HFFc6 (cell line): Measurements from ENCODE around the gene VAV3. TPM values are rescaled to one million over a fixed set of nuclear protein-coding genes. Genes with fewer than 3 reads are reported as not detected.
A peak's percentile ranks its signal among the peaks of the same experiment; 100 is the strongest.

ENCODE experiments used
- DNase-seq: peaks from one replicate; pipeline ENCODE4 v3.0.0-alpha.2; 2018
- H3K27ac Mint-ChIP-seq: 2 replicates; pipeline ENCODE4 v1.8.0; 2020; ENCODE audit warnings: mild to moderate bottlenecking, mixed read lengths
- H3K27me3 Mint-ChIP-seq: 2 replicates; pipeline ENCODE4 v1.8.0; 2021; ENCODE audit warnings: mild to moderate bottlenecking, moderate library complexity, mixed read lengths; ENCODE audit not compliant: insufficient read depth
- H3K36me3 Mint-ChIP-seq: 2 replicates; pipeline ENCODE4 v1.8.0; 2021; ENCODE audit warnings: low read depth, mixed read lengths
- H3K4me1 Mint-ChIP-seq: 2 replicates; pipeline ENCODE4 v1.8.0; 2020; ENCODE audit warnings: low read depth, mixed read lengths
- H3K4me3 Mint-ChIP-seq: 2 replicates; pipeline ENCODE4 v1.8.0; 2020; ENCODE audit warnings: mild to moderate bottlenecking, moderate library complexity, mixed read lengths
- H3K9me3 Mint-ChIP-seq: 2 replicates; pipeline ENCODE4 v1.8.0; 2020; ENCODE audit warnings: mild to moderate bottlenecking, mixed read lengths
- total RNA-seq, 6 experiments: library from RNA; stranded (reverse); fragmentation: NEBNext Ultra II Directional; extraction: Animal tissue kit (Norgen Biotek cat#: 25700); gene quantifications; 2 replicates in 1 of 6; 3 replicates in 5 of 6; pipeline ENCODE4 v1.2.3, GENCODE V29; 2021
- TF ChIP-seq, protein P1 (sequence below): fragments of 200-600 bp; sonication (generic); IDR thresholded peaks from 2 replicates; pipeline ENCODE4 v1.5.0; 2021; ENCODE audit warnings: antibody characterized with exemption, mild to moderate bottlenecking

Gene VAV3
- total RNA-seq, 6 experiments from 2014 or later, result not detected

DNA sequence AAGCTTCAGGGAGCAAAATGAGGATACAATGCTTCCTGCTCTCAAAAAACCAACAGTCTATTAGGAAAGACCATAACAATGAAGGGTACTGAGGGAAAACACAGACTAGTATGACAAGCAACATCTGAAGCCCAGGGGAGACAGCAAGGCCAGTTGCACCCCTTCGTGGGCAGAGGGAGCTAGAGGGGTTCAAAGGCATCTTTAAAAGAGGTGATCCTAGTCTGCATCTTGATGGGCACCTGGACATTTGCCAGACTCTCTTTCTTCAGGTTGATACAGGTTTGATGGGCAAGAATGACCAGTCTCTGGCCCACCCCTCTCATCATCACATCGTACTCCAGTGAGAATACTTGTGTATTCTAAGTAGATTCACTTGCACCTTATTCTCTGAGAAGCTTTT, 177.7 kb downstream of the VAV3 start:
- Mint-ChIP-seq H3K36me3 (no peaks in the 10 kb centered on the region), H3K27ac (no peak overlapping the region), H3K4me3 (no peak overlapping the region), H3K27me3 (peaks cover 8% of the 10 kb centered on the region), H3K4me1 (no peaks in the 10 kb centered on the region), H3K9me3 (no peaks in the 10 kb centered on the region)
- no peak for DNase-seq
- TF ChIP-seq, protein P1, sequence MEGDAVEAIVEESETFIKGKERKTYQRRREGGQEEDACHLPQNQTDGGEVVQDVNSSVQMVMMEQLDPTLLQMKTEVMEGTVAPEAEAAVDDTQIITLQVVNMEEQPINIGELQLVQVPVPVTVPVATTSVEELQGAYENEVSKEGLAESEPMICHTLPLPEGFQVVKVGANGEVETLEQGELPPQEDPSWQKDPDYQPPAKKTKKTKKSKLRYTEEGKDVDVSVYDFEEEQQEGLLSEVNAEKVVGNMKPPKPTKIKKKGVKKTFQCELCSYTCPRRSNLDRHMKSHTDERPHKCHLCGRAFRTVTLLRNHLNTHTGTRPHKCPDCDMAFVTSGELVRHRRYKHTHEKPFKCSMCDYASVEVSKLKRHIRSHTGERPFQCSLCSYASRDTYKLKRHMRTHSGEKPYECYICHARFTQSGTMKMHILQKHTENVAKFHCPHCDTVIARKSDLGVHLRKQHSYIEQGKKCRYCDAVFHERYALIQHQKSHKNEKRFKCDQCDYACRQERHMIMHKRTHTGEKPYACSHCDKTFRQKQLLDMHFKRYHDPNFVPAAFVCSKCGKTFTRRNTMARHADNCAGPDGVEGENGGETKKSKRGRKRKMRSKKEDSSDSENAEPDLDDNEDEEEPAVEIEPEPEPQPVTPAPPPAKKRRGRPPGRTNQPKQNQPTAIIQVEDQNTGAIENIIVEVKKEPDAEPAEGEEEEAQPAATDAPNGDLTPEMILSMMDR, result no peak

DNA sequence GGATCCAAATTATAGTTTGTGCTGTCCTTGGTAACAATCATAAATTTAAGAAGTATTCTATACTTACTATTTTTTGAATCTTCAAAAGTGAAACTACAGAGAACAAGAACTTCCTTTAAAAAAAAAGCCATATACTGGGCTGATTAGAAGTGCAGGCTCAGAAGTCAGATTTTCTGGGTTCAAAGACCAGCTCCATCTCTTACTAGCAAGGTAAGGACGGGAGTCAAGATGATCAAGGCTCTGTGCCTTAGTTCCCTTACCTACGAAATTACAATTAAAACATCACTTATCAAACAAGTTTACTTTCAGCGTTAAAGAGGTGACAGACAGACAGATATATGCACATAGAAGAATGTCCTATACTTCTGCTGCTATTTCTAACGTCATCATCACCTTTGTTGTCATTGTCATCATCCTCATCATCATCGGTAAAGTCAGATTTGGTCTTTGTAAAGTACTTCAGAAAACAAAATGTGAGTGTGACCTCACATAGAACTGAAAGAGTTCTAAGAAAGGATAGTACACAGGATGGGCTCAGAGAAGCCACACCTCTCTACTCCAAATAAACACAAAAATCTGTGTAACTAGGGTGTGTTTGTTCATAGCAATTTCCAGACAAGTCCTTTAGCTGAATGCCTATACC, 178.7 kb downstream of the VAV3 start:
- no peak overlapping the region for H3K27ac Mint-ChIP-seq

DNA sequence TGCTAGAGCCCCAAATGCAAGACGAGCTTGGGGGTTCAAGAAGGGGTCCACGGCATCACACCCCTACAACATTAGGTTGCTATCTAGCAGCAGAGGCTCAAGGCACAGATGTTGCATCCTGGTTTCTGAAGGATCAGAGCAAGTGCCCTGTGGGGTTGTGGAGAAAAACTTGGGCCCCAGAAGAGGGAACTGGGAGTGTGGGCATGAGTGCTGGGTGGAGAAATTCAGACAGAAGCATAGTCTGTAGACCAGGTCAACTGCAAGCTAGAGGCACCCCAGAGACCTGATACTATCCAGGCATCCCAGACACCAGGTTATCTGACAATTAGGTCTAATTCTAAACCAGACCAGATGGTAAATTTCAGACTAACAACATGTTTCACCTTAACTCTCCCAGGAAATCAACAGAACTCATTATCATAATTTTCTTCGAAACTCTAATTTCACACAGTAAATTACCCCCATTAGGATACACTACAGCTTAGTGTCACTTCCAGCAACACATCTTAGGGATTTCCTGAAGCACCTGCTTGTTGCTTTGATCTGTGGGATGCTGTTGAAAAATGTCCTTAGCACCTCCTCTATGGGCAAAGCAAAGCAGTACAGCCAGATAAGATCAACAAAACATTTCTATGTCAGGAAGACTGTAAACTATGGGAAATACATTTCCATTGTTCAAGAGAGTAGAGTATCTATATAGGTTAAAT, 179.3 kb downstream of the VAV3 start:
- Mint-ChIP-seq H3K9me3 (no peaks in the 10 kb centered on the region), H3K36me3 (no peaks in the 10 kb centered on the region), H3K27ac (no peak overlapping the region), H3K4me3 (no peak overlapping the region), H3K27me3 (peaks cover 8% of the 10 kb centered on the region), H3K4me1 (no peaks in the 10 kb centered on the region)
- DNase-seq, result no peak
- TF ChIP-seq, protein P1, result no peak

More for the DNA sequence above, 178.7 kb downstream of the VAV3 start:
- Mint-ChIP-seq H3K36me3 (no peaks in the 10 kb centered on the region), H3K4me1 (no peaks in the 10 kb centered on the region), H3K9me3 (no peaks in the 10 kb centered on the region), H3K4me3 (no peak overlapping the region), H3K27me3 (peaks cover 8% of the 10 kb centered on the region)
- TF ChIP-seq, protein P1, result no peak
- no peak for DNase-seq

DNA sequence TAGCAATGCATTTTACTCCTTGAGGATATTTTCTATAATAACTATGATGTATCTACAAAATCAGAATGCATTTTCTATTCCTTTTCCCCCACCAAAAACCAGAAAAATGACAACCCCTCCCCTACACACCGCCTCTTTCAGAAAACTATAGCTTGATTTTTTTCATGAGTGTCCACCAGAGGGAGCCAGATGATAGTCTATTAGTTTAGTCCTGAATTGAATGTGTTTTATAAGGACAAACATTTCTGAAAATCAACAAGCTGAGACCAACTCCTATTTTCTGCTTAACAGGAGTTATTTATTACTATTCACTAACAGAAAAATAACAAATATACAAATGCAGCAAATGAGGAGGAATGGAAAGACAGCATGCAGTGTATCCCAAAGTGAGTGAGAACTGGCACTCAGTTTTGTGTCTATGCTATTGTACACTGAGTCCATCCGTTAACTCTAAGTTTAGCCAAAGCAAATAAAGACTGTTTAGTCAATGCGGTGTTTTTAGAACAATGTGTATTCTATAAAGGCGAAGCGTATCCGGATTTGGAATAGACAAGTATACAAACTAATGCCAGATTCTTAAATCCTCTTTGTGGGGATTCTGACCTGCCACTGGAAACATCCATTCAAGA, 182.6 kb downstream of the VAV3 start:
- H3K36me3 Mint-ChIP-seq, result no peaks in the 10 kb centered on the region
- no peak overlapping the region for H3K4me3 Mint-ChIP-seq
- no peaks in the 10 kb centered on the region for H3K9me3 Mint-ChIP-seq
- TF ChIP-seq, protein P1, result peak; percentile 92
- H3K27ac Mint-ChIP-seq, result no peak overlapping the region
- DNase-seq, result peak; percentile 55
- no peaks in the 10 kb centered on the region for H3K4me1 Mint-ChIP-seq
- H3K27me3 Mint-ChIP-seq, result no peaks in the 10 kb centered on the region

GRCh38 chr1:107781245-107781644, 183.7 kb downstream of the VAV3 start:
- H3K4me3 Mint-ChIP-seq, result no peak overlapping the region
- TF ChIP-seq, protein P1, result no peak
- H3K27ac Mint-ChIP-seq, result no peak overlapping the region
- H3K36me3 Mint-ChIP-seq, result no peaks in the 10 kb centered on the region
- no peak for DNase-seq
- no peaks in the 10 kb centered on the region for H3K4me1 Mint-ChIP-seq
- H3K27me3 Mint-ChIP-seq, result no peaks in the 10 kb centered on the region
- no peaks in the 10 kb centered on the region for H3K9me3 Mint-ChIP-seq
